IMR-90 (cell line): ENCODE measurements around the gene CDK17. TPM values are rescaled to one million over a fixed set of nuclear protein-coding genes. Genes with fewer than 3 reads are reported as not detected.

Experiments used
- ATAC-seq: fragments of 200-7000 bp; cut with Tn5 transposase; 2 replicates; pipeline ENCODE4 v1.9.1; 2020; ENCODE audit warnings: low read depth, mild to moderate bottlenecking, moderate library complexity
- BruUV-seq: library from RNA; stranded (reverse); fragments of 400-500 nt; replicated peaks from 2 replicates; lab custom pipeline; 2021; lab: Mats Ljungman, UMichigan
- CTCF ChIA-PET: fragments of 300-600 bp; formaldehyde crosslinking; extraction: SDS; loops from one replicate; lab custom pipeline; 2021; ENCODE audit warnings: antibody characterized with exemption; lab: Yijun Ruan, JAX
- POLR2A ChIA-PET: fragments of 300-600 bp; sonication (Branson Sonifier 250); formaldehyde crosslinking; loops from one replicate; lab custom pipeline; 2022; ENCODE audit warnings: antibody characterized with exemption; ENCODE audit not compliant: unreplicated experiment; lab: Charles Lee
- DNase-seq: peaks from one replicate; pipeline ENCODE4 v3.0.0; 2013
- H2AFZ ChIP-seq: replicated peaks from 2 replicates; pipeline ENCODE3; 2013; ENCODE audit warnings: low read length, mild to moderate bottlenecking; ENCODE audit not compliant: poor library complexity
- H2AK5ac ChIP-seq: 2 replicates; pipeline ENCODE4 v1.6.1; 2013; ENCODE audit warnings: low read depth, low read length, inconsistent platforms
- H2AK9ac ChIP-seq: replicated peaks from 2 replicates; pipeline ENCODE3; 2013; ENCODE audit warnings: mild to moderate bottlenecking, low read depth, low read length, moderate library complexity; ENCODE audit not compliant: poor library complexity
- H2BK120ac ChIP-seq: 2 replicates; pipeline ENCODE4 v1.6.1; 2013; ENCODE audit warnings: low read depth, low read length, inconsistent platforms
- H2BK15ac ChIP-seq: 3 replicates; pipeline ENCODE4 v1.6.1; 2013; ENCODE audit warnings: low read depth, low read length, inconsistent platforms
- H2BK20ac ChIP-seq: 2 replicates; pipeline ENCODE4 v1.6.1; 2013; ENCODE audit warnings: low read depth, mild to moderate bottlenecking, inconsistent platforms, low read length, moderate library complexity
- H2BK5ac ChIP-seq: 2 replicates; pipeline ENCODE4 v1.6.1; 2013; ENCODE audit warnings: mild to moderate bottlenecking, low read depth, low read length, inconsistent platforms; ENCODE audit not compliant: poor library complexity, severe bottlenecking
- H3K14ac ChIP-seq: replicated peaks from 2 replicates; pipeline ENCODE4 v1.6.1; 2013; ENCODE audit warnings: low read depth, low read length, inconsistent platforms
- H3K18ac ChIP-seq: 2 replicates; pipeline ENCODE4 v1.6.1; 2013; ENCODE audit warnings: low read depth, low read length, control low read depth
- H3K23ac ChIP-seq: 2 replicates; pipeline ENCODE4 v1.6.1; 2013; ENCODE audit warnings: low read depth, low read length, inconsistent platforms
- H3K27ac ChIP-seq: 2 replicates; pipeline ENCODE4 v1.5.1; 2013; ENCODE audit warnings: mild to moderate bottlenecking, control low read depth, low read length; ENCODE audit not compliant: insufficient read depth
- H3K27me3 ChIP-seq: 2 replicates; pipeline ENCODE4 v1.6.1; 2013; ENCODE audit warnings: low read length; ENCODE audit not compliant: control insufficient read depth, insufficient read depth
- H3K36me3 ChIP-seq: 2 replicates; pipeline ENCODE4 v1.6.1; 2013; ENCODE audit warnings: low read length, mixed read lengths; ENCODE audit not compliant: control insufficient read depth, insufficient read depth
- H3K4ac ChIP-seq: 2 replicates; pipeline ENCODE4 v1.6.1; 2013; ENCODE audit warnings: low read depth, low read length, inconsistent platforms
- H3K4me1 ChIP-seq: 2 replicates; pipeline ENCODE4 v1.6.1; 2013; ENCODE audit warnings: low read length, mixed read lengths; ENCODE audit not compliant: control insufficient read depth, insufficient read depth
- H3K4me2 ChIP-seq: 2 replicates; pipeline ENCODE4 v1.6.1; 2013; ENCODE audit warnings: low read depth, mild to moderate bottlenecking, control low read depth, low read length, moderate library complexity
- H3K4me3 ChIP-seq: 2 replicates; pipeline ENCODE4 v1.5.1; 2013; ENCODE audit warnings: low read depth, mild to moderate bottlenecking, control low read depth, low read length, moderate library complexity; ENCODE audit not compliant: insufficient read depth
- H3K56ac ChIP-seq: 2 replicates; pipeline ENCODE4 v1.6.1; 2013; ENCODE audit warnings: low read length, inconsistent platforms; ENCODE audit not compliant: insufficient read depth; ENCODE audit errors: extremely low read depth
- H3K79me1 ChIP-seq, 2 experiments: 2 replicates each; pipeline ENCODE4 v1.6.1; 2013; ENCODE audit warnings: low read length in 2 of 2, inconsistent platforms in 1 of 2, low read depth in 1 of 2
- H3K9ac ChIP-seq: 2 replicates; pipeline ENCODE4 v1.6.1; 2013; ENCODE audit warnings: low read depth, low read length, control low read depth
- H3K9me1 ChIP-seq: 2 replicates; pipeline ENCODE4 v1.6.1; 2013; ENCODE audit warnings: low read length, inconsistent platforms; ENCODE audit not compliant: insufficient read depth
- H3K9me3 ChIP-seq: 2 replicates; pipeline ENCODE4 v1.6.1; 2013; ENCODE audit warnings: low read length; ENCODE audit not compliant: control insufficient read depth, insufficient read depth
- H4K20me1 ChIP-seq: 2 replicates; pipeline ENCODE4 v1.6.1; 2013; ENCODE audit warnings: low read length, inconsistent platforms; ENCODE audit not compliant: insufficient read depth
- H4K5ac ChIP-seq: 2 replicates; pipeline ENCODE4 v1.6.1; 2013; ENCODE audit warnings: mild to moderate bottlenecking, low read depth, low read length, control low read depth
- H4K8ac ChIP-seq, 2 experiments: 2 replicates each; pipeline ENCODE4 v1.6.1; 2013; ENCODE audit warnings: low read depth in 2 of 2, low read length in 2 of 2, control low read depth in 1 of 2, inconsistent platforms in 1 of 2
- H4K91ac ChIP-seq: 2 replicates; pipeline ENCODE4 v1.6.1; 2013; ENCODE audit warnings: low read depth, low read length, inconsistent platforms; ENCODE audit not compliant: insufficient read depth
- BHLHE40 ChIP-seq: fragments of 150-350 bp; IDR thresholded peaks from 2 replicates; pipeline ENCODE4 v1.6.1; 2016; ENCODE audit warnings: mild to moderate bottlenecking, low read depth, low read length
- CHD1 ChIP-seq: IDR thresholded peaks from 2 replicates; pipeline ENCODE4 v1.6.1; 2012; ENCODE audit warnings: low read depth, low read length, improper control_type of control experiment
- MAFK ChIP-seq: IDR thresholded peaks from 2 replicates; pipeline ENCODE4 v1.6.1; 2012; ENCODE audit warnings: low read depth, low read length, improper control_type of control experiment
- MAZ ChIP-seq: IDR thresholded peaks from 2 replicates; pipeline ENCODE4 v1.6.1; 2012; ENCODE audit warnings: low read depth, mild to moderate bottlenecking, low read length, improper control_type of control experiment, moderate library complexity, borderline replicate concordance
- MXI1 ChIP-seq: IDR thresholded peaks from 2 replicates; pipeline ENCODE4 v1.6.1; 2012; ENCODE audit warnings: low read depth, mild to moderate bottlenecking, low read length, moderate library complexity, borderline replicate concordance
- SMC3 ChIP-seq: fragments of 150-350 bp; IDR thresholded peaks from 2 replicates; pipeline ENCODE4 v1.6.1; 2016; ENCODE audit warnings: low read depth, mild to moderate bottlenecking, antibody characterized with exemption, low read length, moderate library complexity
- WGBS, 2 experiments: methylation state at CpG; one replicate each; pipeline versions ENCODE4 v1.1.5 to v1.1.7; 2013; ENCODE audit warnings: missing lambda C conversion rate in 2 of 2; ENCODE audit not compliant: insufficient read length in 1 of 2; ENCODE audit errors: extremely low coverage in 2 of 2; 5-methylcytosine and 5-hydroxymethylcytosine counted together
- dilution Hi-C: fragments of 300-500 bp; cut with HindIII; formaldehyde crosslinking; loops from one replicate; pipeline ENCODE4 v1.14.3; 2018; ENCODE audit warnings: low sequenced_read_pairs; ENCODE audit not compliant: unreplicated experiment
- in situ Hi-C: fragments of 300-500 bp; cut with MboI; formaldehyde crosslinking; loops from 3 replicates; pipeline ENCODE4 v1.14.3; 2019; ENCODE audit warnings: low sequenced_read_pairs, inconsistent platforms, mixed read lengths
- intact Hi-C: fragments of 100-400 bp; cut with micrococcal nuclease; formaldehyde crosslinking; loops from 2 replicates; pipeline ENCODE4 v1.10.0; 2022
- polyA plus RNA-seq, 3 experiments: library from polyadenylated mRNA; depleted of rRNA; stranded (reverse); fragments of >200 nt; gene quantifications; 2 replicates each; pipeline ENCODE4 v1.2.3, GENCODE V29; 2012; ENCODE audit warnings: low replicate concordance in 1 of 3
- total RNA-seq: library from RNA; depleted of rRNA; stranded (reverse); fragments of >200 nt; gene quantifications from 2 replicates; pipeline ENCODE4 v1.2.3, GENCODE V29; 2012
- TF ChIP-seq, protein P1 (sequence below): conservative IDR thresholded peaks from 2 replicates; pipeline ENCODE4 v1.5.1; 2012; ENCODE audit warnings: mild to moderate bottlenecking, low read depth, low read length, improper control_type of control experiment
- TF ChIP-seq, protein P2 (sequence below): fragments of 150-350 bp; IDR thresholded peaks from 2 replicates; pipeline ENCODE4 v1.6.1; 2017; ENCODE audit warnings: mild to moderate bottlenecking, antibody characterized with exemption, low read length, low read depth

CDK17 gene
- total and polyA plus RNA-seq, 2 of the 4 experiments (the other 2 are of a cell fraction), result 14.5 to 50.2 TPM

DNA sequence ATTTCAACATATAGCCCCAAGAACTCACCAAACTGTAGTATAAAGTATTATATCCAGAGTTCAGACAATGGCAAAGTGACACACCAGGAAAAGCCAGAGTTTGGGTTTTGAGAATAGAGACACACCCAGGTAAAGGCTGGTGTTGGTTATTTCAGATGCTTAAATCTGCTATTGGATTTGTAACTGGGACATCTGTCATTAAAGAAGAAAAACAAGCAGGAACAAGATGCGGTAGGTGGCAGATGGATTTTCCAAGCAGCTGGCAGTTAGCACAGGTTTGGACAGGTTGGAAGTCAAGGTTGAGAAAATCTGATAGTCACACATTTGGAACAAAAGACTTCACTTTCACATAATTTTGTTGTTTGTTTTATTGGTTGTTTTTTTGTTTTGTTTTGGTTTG, 14.4 kb upstream of the CDK17 start:
- Histone ChIP-seq H2AK9ac (no peak overlapping the region), H4K20me1 (no peaks in the 10 kb centered on the region), H3K56ac (no peak overlapping the region), H3K4me3 (no peak overlapping the region), H4K5ac (no peak overlapping the region), H3K9me3 (no peaks in the 10 kb centered on the region), H4K8ac (no peak overlapping the region), H3K23ac (no peak overlapping the region), H3K27ac (no peak overlapping the region), H3K9me1 (no peaks in the 10 kb centered on the region), H2AFZ (no peak overlapping the region), H3K4me1 (peaks cover 7% of the 10 kb centered on the region), H2AK5ac (no peak overlapping the region), H3K27me3 (no peaks in the 10 kb centered on the region), H3K79me1 (no peaks in the 10 kb centered on the region), H2BK20ac (no peak overlapping the region), H3K4me2 (no peak overlapping the region), H3K36me3 (no peaks in the 10 kb centered on the region), H3K4ac (no peak overlapping the region), H3K9ac (no peak overlapping the region), H2BK5ac (no peak overlapping the region), H4K91ac (no peak overlapping the region), H2BK15ac (no peak overlapping the region), H3K18ac (no peak overlapping the region), H3K14ac (no peak overlapping the region), H2BK120ac (no peak overlapping the region)
- ChIA-PET POLR2A (no interaction called here), CTCF (no interaction called here)
- dilution Hi-C loops, result no loop called here
- in situ Hi-C loops, result no loop called here
- no TSS peak for BruUV-seq
- intact Hi-C loops, result loop anchor here (5.0 kb wide), 1 partner anchor 483 kb away; no protein-coding TSS in a partner anchor
- WGBS, 2 experiments, result no CpG with 5 or more reads among the region's 1 CpG
- ATAC-seq, result no peak
- TF ChIP-seq CHD1 (no peak), BHLHE40 (no peak), SMC3 (no peak), MAZ (no peak), MXI1 (no peak), MAFK (no peak)
- TF ChIP-seq, protein P1, sequence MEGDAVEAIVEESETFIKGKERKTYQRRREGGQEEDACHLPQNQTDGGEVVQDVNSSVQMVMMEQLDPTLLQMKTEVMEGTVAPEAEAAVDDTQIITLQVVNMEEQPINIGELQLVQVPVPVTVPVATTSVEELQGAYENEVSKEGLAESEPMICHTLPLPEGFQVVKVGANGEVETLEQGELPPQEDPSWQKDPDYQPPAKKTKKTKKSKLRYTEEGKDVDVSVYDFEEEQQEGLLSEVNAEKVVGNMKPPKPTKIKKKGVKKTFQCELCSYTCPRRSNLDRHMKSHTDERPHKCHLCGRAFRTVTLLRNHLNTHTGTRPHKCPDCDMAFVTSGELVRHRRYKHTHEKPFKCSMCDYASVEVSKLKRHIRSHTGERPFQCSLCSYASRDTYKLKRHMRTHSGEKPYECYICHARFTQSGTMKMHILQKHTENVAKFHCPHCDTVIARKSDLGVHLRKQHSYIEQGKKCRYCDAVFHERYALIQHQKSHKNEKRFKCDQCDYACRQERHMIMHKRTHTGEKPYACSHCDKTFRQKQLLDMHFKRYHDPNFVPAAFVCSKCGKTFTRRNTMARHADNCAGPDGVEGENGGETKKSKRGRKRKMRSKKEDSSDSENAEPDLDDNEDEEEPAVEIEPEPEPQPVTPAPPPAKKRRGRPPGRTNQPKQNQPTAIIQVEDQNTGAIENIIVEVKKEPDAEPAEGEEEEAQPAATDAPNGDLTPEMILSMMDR, result no peak
- TF ChIP-seq, protein P2, sequence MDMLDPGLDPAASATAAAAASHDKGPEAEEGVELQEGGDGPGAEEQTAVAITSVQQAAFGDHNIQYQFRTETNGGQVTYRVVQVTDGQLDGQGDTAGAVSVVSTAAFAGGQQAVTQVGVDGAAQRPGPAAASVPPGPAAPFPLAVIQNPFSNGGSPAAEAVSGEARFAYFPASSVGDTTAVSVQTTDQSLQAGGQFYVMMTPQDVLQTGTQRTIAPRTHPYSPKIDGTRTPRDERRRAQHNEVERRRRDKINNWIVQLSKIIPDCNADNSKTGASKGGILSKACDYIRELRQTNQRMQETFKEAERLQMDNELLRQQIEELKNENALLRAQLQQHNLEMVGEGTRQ, result no peak
- no peak for DNase-seq
